ENCODE data around the gene KCTD15. TPM values are rescaled to one million over a fixed set of nuclear protein-coding genes. Genes with fewer than 3 reads are reported as not detected.

KCTD15 gene
- total RNA-seq, 3 donors from 2014 or later (not counting 1 experiment from before 2014, with no cell fraction given) = 0.59 to 4.7 (median 1.4) TPM

GRCh38 chr19:33810821-33811220, 14.2 kb downstream of the KCTD15 start:
- no peaks in the 10 kb centered on the region for H3K27me3 Mint-ChIP-seq (ENCODE audit: low read depth in 2 of 2)
- ATAC-seq = no peak
- 93% methylated on average over 10 of the region's 11 CpGs for WGBS (ENCODE audit: insufficient coverage)

DNA sequence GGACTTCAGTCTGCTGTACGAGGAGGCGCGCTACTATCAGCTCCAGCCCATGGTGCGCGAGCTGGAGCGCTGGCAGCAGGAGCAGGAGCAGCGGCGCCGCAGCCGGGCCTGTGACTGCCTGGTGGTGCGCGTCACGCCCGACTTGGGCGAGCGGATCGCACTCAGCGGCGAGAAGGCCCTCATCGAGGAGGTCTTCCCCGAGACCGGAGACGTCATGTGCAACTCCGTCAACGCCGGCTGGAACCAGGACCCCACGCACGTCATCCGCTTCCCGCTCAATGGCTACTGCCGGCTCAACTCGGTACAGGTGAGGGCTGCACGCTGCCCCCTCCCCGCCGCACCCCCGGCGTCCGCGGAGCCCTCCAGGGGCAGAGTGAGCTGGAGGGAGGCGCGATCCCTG, 14.6 kb downstream of the KCTD15 start:
- H3K4me3 Mint-ChIP-seq = no peak overlapping the region

More at GRCh38 chr19:33810821-33811220, 14.2 kb downstream of the KCTD15 start:
- Histone ChIP-seq H3K27me3 (ENCODE audit: control insufficient read depth, insufficient read depth, low read length) (no peaks in the 10 kb centered on the region), H3K36me3 (ENCODE audit: control insufficient read depth, insufficient read depth, low read length) (no peaks in the 10 kb centered on the region), H3K4me3 (ENCODE audit: low read length) (no peak overlapping the region), H3K4me1 (ENCODE audit: control insufficient read depth, insufficient read depth, low read length) (peaks cover 5% of the 10 kb centered on the region), H3K9me3 (ENCODE audit: control insufficient read depth, insufficient read depth, low read length) (no peaks in the 10 kb centered on the region), H3K27ac (ENCODE audit: low read length) (no peak overlapping the region)
- H3K36me3 Mint-ChIP-seq = no peaks in the 10 kb centered on the region
- DNase-seq = no peak
- no peaks in the 10 kb centered on the region for H3K9me3 Mint-ChIP-seq
- H3K4me3 Mint-ChIP-seq = no peak overlapping the region
- no peak overlapping the region for H3K27ac Mint-ChIP-seq
- H3K4me1 Mint-ChIP-seq = peaks cover 0 to 7% of the 10 kb centered on the region in 2 donors
- TF ChIP-seq, protein P1, sequence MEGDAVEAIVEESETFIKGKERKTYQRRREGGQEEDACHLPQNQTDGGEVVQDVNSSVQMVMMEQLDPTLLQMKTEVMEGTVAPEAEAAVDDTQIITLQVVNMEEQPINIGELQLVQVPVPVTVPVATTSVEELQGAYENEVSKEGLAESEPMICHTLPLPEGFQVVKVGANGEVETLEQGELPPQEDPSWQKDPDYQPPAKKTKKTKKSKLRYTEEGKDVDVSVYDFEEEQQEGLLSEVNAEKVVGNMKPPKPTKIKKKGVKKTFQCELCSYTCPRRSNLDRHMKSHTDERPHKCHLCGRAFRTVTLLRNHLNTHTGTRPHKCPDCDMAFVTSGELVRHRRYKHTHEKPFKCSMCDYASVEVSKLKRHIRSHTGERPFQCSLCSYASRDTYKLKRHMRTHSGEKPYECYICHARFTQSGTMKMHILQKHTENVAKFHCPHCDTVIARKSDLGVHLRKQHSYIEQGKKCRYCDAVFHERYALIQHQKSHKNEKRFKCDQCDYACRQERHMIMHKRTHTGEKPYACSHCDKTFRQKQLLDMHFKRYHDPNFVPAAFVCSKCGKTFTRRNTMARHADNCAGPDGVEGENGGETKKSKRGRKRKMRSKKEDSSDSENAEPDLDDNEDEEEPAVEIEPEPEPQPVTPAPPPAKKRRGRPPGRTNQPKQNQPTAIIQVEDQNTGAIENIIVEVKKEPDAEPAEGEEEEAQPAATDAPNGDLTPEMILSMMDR (IDR thresholded peaks at IDR 0.05) = no peak
- intact Hi-C loops (cut with micrococcal nuclease) = no loop called here

DNA sequence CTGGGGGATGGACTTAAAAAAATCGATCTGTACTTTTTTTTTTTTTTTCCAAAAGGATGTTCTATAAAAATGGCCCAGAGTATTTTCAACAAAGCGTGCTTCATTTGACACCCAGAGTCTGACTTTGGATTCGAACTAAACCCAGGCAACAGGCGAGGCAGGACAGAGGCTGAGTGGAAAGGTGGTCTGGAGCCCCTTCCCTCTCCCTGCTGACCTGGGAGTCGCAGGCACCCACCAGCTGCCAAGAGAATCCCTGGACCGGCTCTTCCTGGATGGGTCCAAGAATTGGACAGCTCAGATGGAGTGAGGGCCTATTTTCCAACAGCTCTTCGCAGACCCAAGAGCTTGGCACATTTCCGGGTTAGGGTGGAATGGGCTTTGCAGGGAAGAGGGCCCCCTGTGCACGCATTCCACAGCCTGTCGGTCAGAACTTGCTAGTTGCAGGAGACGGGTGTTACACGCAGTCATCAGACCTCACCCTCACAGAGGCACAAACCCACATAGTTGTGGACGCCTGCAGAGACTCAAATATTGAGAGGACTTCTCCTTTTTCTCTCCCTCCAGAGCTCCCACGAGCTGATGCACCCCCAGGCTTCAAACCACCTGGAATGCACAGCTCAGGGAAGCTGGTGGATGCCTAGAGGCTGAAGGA, 15.2 kb downstream of the KCTD15 start:
- ATAC-seq (no peak), DNase-seq (no peak)
- H3K4me3 ChIP-seq (ENCODE audit: low read length) = no peak overlapping the region
- Mint-ChIP-seq H3K36me3 (no peaks in the 10 kb centered on the region), H3K9me3 (no peaks in the 10 kb centered on the region), H3K27ac (no peak overlapping the region), H3K4me3 (no peak overlapping the region), H3K27me3 (ENCODE audit: low read depth in 2 of 2) (no peaks in the 10 kb centered on the region), H3K4me1 (no peaks in the 10 kb centered on the region)
- H3K27me3 ChIP-seq (ENCODE audit: control insufficient read depth, insufficient read depth, low read length) = no peaks in the 10 kb centered on the region
- intact Hi-C loops (cut with micrococcal nuclease) = no loop called here
- H3K9me3 ChIP-seq (ENCODE audit: control insufficient read depth, insufficient read depth, low read length) = no peaks in the 10 kb centered on the region
- H3K36me3 ChIP-seq (ENCODE audit: control insufficient read depth, insufficient read depth, low read length) = no peaks in the 10 kb centered on the region
- H3K4me1 ChIP-seq (ENCODE audit: control insufficient read depth, insufficient read depth, low read length) = peaks cover 1% of the 10 kb centered on the region
- no peak overlapping the region for H3K27ac ChIP-seq (ENCODE audit: low read length)
- TF ChIP-seq, protein P1 (IDR thresholded peaks at IDR 0.05) = no peak
- WGBS (ENCODE audit: insufficient coverage) = 83% methylated on average over 14 of the region's 14 CpGs

More for the DNA sequence above, 14.6 kb downstream of the KCTD15 start:
- DNase-seq (no peak), ATAC-seq (no peak)
- H3K9me3 Mint-ChIP-seq = no peaks in the 10 kb centered on the region
- Histone ChIP-seq H3K36me3 (ENCODE audit: control insufficient read depth, insufficient read depth, low read length) (no peaks in the 10 kb centered on the region), H3K27me3 (ENCODE audit: control insufficient read depth, insufficient read depth, low read length) (no peaks in the 10 kb centered on the region), H3K4me1 (ENCODE audit: control insufficient read depth, insufficient read depth, low read length) (peaks cover 3% of the 10 kb centered on the region), H3K4me3 (ENCODE audit: low read length) (no peak overlapping the region), H3K27ac (ENCODE audit: low read length) (no peak overlapping the region), H3K9me3 (ENCODE audit: control insufficient read depth, insufficient read depth, low read length) (no peaks in the 10 kb centered on the region)
- H3K27me3 Mint-ChIP-seq (ENCODE audit: low read depth in 2 of 2) = no peaks in the 10 kb centered on the region
- WGBS (ENCODE audit: insufficient coverage) = 96% methylated on average over 41 of the region's 41 CpGs
- no peak overlapping the region for H3K27ac Mint-ChIP-seq
- intact Hi-C loops (cut with micrococcal nuclease) = no loop called here
- no peaks in the 10 kb centered on the region for H3K36me3 Mint-ChIP-seq
- peaks cover 0 to 3% of the 10 kb centered on the region in 2 donors for H3K4me1 Mint-ChIP-seq
- TF ChIP-seq, protein P1 (IDR thresholded peaks at IDR 0.05) = no peak
